Natural killer cell (primary cell): Measurements from ENCODE around the gene CACUL1. TPM values are rescaled to one million over a fixed set of nuclear protein-coding genes. Genes with fewer than 3 reads are reported as not detected.

Source experiments
- ATAC-seq, 3 donors: fragments of 150-1000 bp in 2 of 3; fragments of 200-7000 bp in 1 of 3; cut with Tn5 transposase; 1 replicate in 1 of 3; 2 replicates in 2 of 3; pipeline ENCODE4 v1.10.0; 2021; ENCODE audit warnings: mild to moderate bottlenecking in 2 of 3, moderate library complexity in 2 of 3
- DNase-seq, 2 donors: peaks; one replicate each; pipeline versions ENCODE4 v3.0.0 to v3.0.0-alpha.2; 2013 to 2021; ENCODE audit warnings: mixed read lengths in 1 of 2
- H3K27ac ChIP-seq: one replicate; pipeline ENCODE4 v1.5.1; 2013; ENCODE audit warnings: mild to moderate bottlenecking, low read length
- H3K27me3 ChIP-seq: one replicate; pipeline ENCODE4 v1.6.1; 2013; ENCODE audit warnings: low read length; ENCODE audit not compliant: control insufficient read depth, insufficient read depth
- H3K36me3 ChIP-seq: one replicate; pipeline ENCODE4 v1.6.1; 2013; ENCODE audit warnings: low read length; ENCODE audit not compliant: control insufficient read depth, insufficient read depth
- H3K4me1 ChIP-seq: one replicate; pipeline ENCODE4 v1.6.1; 2013; ENCODE audit warnings: low read length; ENCODE audit not compliant: control insufficient read depth, insufficient read depth
- H3K4me3 ChIP-seq: one replicate; pipeline ENCODE4 v1.5.1; 2013; ENCODE audit warnings: low read length
- H3K9me3 ChIP-seq: one replicate; pipeline ENCODE4 v1.6.1; 2013; ENCODE audit warnings: low read length; ENCODE audit not compliant: control insufficient read depth, insufficient read depth
- H3K27ac Mint-ChIP-seq, 2 donors: one replicate each; pipeline ENCODE4 v1.8.0; 2022; ENCODE audit warnings: mild to moderate bottlenecking in 2 of 2, mixed read lengths in 2 of 2, moderate library complexity in 1 of 2
- H3K27me3 Mint-ChIP-seq, 2 donors: one replicate each; pipeline ENCODE4 v1.8.0; 2022; ENCODE audit warnings: low read depth in 2 of 2, mixed read lengths in 2 of 2
- H3K36me3 Mint-ChIP-seq: one replicate; pipeline ENCODE4 v1.8.0; 2022; ENCODE audit warnings: mixed read lengths
- H3K4me1 Mint-ChIP-seq, 2 donors: one replicate each; pipeline ENCODE4 v1.8.0; 2022; ENCODE audit warnings: mixed read lengths in 2 of 2
- H3K4me3 Mint-ChIP-seq: one replicate; pipeline ENCODE4 v1.8.0; 2022; ENCODE audit warnings: mild to moderate bottlenecking, moderate library complexity, mixed read lengths
- H3K9me3 Mint-ChIP-seq, 2 donors: one replicate each; pipeline ENCODE4 v1.8.0; 2022; ENCODE audit warnings: mixed read lengths in 2 of 2
- WGBS: methylation state at CpG from one replicate; pipeline ENCODE4 v1.1.7; 2013; ENCODE audit warnings: missing lambda C conversion rate; ENCODE audit not compliant: insufficient coverage; 5-methylcytosine and 5-hydroxymethylcytosine counted together
- intact Hi-C: fragments of 100-400 bp; cut with micrococcal nuclease; formaldehyde crosslinking; loops from one replicate; pipeline ENCODE4 v1.14.2; 2022
- total RNA-seq, 4 donors: library from RNA; stranded (reverse); fragments of 120-200 nt in 1 of 4; gene quantifications; one replicate each; pipeline versions ENCODE4 v1.2.3 to v1.2.4, GENCODE V29; 2013 to 2022
- TF ChIP-seq, protein P1 (sequence below): fragments of 200-600 bp; IDR thresholded peaks from one replicate; pipeline ENCODE4 v1.8.0; 2022; ENCODE audit warnings: antibody characterized with exemption

Gene CACUL1
- total RNA-seq, 3 donors from 2014 or later (not counting 1 experiment from before 2014, with no cell fraction given): 45.4 to 65.9 (median 47.6) TPM

DNA sequence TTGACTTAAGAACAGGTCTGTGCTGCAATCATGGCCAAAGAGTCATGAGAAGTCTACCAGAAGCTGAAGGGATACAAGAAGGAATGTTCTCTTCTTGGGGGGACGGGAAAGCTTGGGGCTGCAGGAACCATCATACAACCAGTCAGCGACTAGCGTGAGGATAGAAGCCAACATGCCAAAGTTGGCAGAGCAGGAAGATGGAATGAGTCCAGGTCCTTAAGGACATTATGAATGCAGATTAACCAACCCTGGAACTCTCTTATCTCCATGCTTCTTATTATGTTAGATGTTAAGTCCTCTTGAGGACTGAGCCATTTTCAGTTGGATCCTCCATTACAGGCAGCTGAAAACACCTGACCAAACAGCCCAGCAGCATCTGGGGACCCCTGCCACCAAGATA, 17.2 kb upstream of the CACUL1 start:
- 96% methylated on average over 3 of the region's 3 CpGs for WGBS
- TF ChIP-seq, protein P1, sequence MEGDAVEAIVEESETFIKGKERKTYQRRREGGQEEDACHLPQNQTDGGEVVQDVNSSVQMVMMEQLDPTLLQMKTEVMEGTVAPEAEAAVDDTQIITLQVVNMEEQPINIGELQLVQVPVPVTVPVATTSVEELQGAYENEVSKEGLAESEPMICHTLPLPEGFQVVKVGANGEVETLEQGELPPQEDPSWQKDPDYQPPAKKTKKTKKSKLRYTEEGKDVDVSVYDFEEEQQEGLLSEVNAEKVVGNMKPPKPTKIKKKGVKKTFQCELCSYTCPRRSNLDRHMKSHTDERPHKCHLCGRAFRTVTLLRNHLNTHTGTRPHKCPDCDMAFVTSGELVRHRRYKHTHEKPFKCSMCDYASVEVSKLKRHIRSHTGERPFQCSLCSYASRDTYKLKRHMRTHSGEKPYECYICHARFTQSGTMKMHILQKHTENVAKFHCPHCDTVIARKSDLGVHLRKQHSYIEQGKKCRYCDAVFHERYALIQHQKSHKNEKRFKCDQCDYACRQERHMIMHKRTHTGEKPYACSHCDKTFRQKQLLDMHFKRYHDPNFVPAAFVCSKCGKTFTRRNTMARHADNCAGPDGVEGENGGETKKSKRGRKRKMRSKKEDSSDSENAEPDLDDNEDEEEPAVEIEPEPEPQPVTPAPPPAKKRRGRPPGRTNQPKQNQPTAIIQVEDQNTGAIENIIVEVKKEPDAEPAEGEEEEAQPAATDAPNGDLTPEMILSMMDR: no peak
- no peak overlapping the region for H3K27ac Mint-ChIP-seq
- H3K27ac ChIP-seq: no peak overlapping the region
- no peaks in the 10 kb centered on the region for H3K4me1 ChIP-seq
- no peaks in the 10 kb centered on the region for H3K9me3 ChIP-seq
- no peak overlapping the region for H3K4me3 Mint-ChIP-seq
- H3K4me1 Mint-ChIP-seq: no peaks in the 10 kb centered on the region
- H3K9me3 Mint-ChIP-seq: no peaks in the 10 kb centered on the region
- H3K36me3 Mint-ChIP-seq: no peaks in the 10 kb centered on the region
- H3K36me3 ChIP-seq: no peaks in the 10 kb centered on the region
- DNase-seq (no peak), ATAC-seq (no peak)
- H3K27me3 ChIP-seq: no peaks in the 10 kb centered on the region
- intact Hi-C loops: no loop called here
- no peak overlapping the region for H3K4me3 ChIP-seq
- peaks cover 6 to 10% of the 10 kb centered on the region in 2 donors for H3K27me3 Mint-ChIP-seq

DNA sequence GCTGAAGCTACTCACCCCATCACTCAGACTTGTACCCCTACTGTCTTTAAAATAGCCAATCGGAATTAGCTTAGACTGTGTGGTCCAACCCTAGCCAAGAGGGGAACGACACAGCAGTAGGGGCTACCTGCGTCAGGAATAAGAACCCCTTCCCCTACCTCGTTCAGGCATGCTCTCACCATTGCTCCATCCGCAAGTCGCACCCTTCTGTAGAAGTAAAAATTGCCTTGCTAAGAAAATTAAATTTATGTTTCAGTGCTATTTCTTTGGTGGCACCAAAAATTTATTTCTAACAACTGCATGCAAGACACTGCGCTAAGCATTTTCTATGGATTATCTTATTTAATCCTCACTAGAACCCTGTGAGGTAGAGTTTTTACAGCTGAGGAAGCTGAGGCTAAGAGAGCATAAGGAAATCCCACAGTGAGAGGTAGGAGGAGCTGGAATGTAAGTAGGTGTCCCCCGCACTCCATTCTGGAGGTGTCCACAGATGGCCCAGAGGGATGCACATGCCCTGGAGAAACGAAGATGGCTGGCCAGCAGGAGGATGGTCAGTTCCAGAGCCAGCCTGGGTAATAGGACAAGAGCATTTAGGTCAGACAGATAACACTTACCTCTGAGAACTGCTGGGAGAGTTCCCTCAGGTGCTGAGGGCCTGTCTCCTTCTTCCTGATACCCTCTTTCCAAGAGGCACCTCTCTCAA, 15.3 kb upstream of the CACUL1 start:
- Histone ChIP-seq H3K27me3 (no peaks in the 10 kb centered on the region), H3K4me3 (no peak overlapping the region), H3K27ac (no peak overlapping the region), H3K9me3 (no peaks in the 10 kb centered on the region), H3K4me1 (no peaks in the 10 kb centered on the region), H3K36me3 (no peaks in the 10 kb centered on the region)
- Mint-ChIP-seq H3K4me1 (no peaks in the 10 kb centered on the region), H3K27ac (no peak overlapping the region), H3K9me3 (no peaks in the 10 kb centered on the region), H3K36me3 (no peaks in the 10 kb centered on the region), H3K4me3 (no peak overlapping the region), H3K27me3 (peaks cover 6 to 17% of the 10 kb centered on the region in 2 donors)
- DNase-seq (no peak), ATAC-seq (no peak)
- 90% methylated on average over 5 of the region's 9 CpGs for WGBS
- intact Hi-C loops: no loop called here
- TF ChIP-seq, protein P1: no peak

DNA sequence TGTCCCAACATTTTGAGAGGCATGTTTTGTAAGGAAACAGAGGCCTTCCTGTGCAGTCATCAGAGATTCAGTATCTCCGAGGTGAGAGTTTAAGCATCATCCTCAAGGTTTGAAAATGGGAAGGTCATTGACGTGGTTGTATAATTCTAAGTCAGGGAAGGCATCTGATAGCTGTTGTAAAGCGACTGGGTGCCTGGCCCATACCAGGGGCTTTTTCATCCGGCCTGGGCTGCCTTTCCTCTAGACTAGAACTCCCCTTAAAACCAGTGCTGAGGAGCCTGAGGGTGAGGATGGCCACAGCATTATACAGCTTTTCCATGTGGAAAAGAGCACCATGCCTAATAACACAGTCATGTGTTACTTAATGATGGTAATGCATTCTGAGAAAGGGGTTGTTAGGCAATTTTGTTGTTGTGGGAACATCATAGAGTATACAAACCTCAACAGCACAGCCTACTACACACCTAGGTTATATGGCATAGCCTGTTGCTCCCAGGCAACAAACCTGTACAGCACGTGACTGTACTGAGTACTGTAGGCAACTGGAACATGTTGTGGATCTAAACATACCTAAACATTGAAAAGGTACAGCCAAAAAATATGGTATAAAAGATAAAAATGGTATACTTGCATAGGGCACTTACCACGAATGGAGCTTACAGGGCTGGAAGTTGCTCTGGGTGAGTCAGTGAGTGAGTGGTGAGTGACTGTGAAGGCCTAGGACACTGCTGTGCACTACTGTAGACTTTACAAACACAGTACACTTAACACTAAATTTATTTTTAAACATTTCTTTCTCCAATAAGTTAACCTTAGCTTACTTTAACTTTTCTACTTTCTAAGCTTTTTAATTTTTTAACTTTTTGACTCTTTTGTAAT, 13.5 kb upstream of the CACUL1 start:
- no peak overlapping the region for H3K27ac ChIP-seq
- no peaks in the 10 kb centered on the region for H3K36me3 ChIP-seq
- Mint-ChIP-seq H3K4me3 (no peak overlapping the region), H3K27me3 (peaks cover 6 to 11% of the 10 kb centered on the region in 2 donors), H3K36me3 (no peaks in the 10 kb centered on the region), H3K27ac (no peak overlapping the region), H3K9me3 (no peaks in the 10 kb centered on the region), H3K4me1 (no peaks in the 10 kb centered on the region)
- no peaks in the 10 kb centered on the region for H3K4me1 ChIP-seq
- 84% methylated on average over 5 of the region's 6 CpGs for WGBS
- no peaks in the 10 kb centered on the region for H3K27me3 ChIP-seq
- intact Hi-C loops: no loop called here
- no peaks in the 10 kb centered on the region for H3K9me3 ChIP-seq
- TF ChIP-seq, protein P1: no peak
- ATAC-seq: no peak
- no peak overlapping the region for H3K4me3 ChIP-seq
- no peak for DNase-seq
